CD4-positive, alpha-beta T cell (primary cell): ENCODE results near the gene TMC4. TPM values are rescaled to one million over a fixed set of nuclear protein-coding genes. Genes with fewer than 3 reads are reported as not detected.

ENCODE experiments used
- ATAC-seq: fragments of 200-7000 bp; cut with Tn5 transposase; one replicate; pipeline ENCODE4 v1.10.0; 2022; ENCODE audit warnings: mild to moderate bottlenecking; ENCODE audit not compliant: poor library complexity
- CTCF ChIA-PET: fragments of 350-600 bp; sonication (Branson Sonifier 250); formaldehyde crosslinking; loops from one replicate; lab custom pipeline; 2021; ENCODE audit warnings: antibody characterized with exemption, inconsistent platforms; lab: Charles Lee
- POLR2A ChIA-PET: fragments of 350-600 bp; sonication (Branson Sonifier 250); formaldehyde crosslinking; loops from one replicate; lab custom pipeline; 2021; ENCODE audit warnings: antibody characterized with exemption, inconsistent platforms; lab: Charles Lee
- DNase-seq, 14 experiments: peaks; one replicate each; pipeline ENCODE4 v3.0.0-alpha.2; 2013 to 2020; ENCODE audit warnings: mixed read lengths in 2 of 14
- H3K27ac ChIP-seq, 2 donors: one replicate each; pipeline versions ENCODE4 v1.5.1 to v1.7.0; 2013; ENCODE audit warnings: low read length in 2 of 2, low read depth in 1 of 2, mild to moderate bottlenecking in 1 of 2
- H3K27me3 ChIP-seq, 2 experiments: 1 replicate in 1 of 2; 2 replicates in 1 of 2; pipeline versions ENCODE4 v1.6.1 to v1.7.0; 2013; ENCODE audit warnings: low read length in 2 of 2, control low read depth in 1 of 2, mild to moderate bottlenecking in 1 of 2, moderate library complexity in 1 of 2; ENCODE audit not compliant: insufficient read depth in 2 of 2, control insufficient read depth in 1 of 2
- H3K36me3 ChIP-seq: one replicate; pipeline ENCODE4 v1.6.1; 2013; ENCODE audit warnings: low read length, control low read depth; ENCODE audit not compliant: insufficient read depth
- H3K4me1 ChIP-seq: one replicate; pipeline ENCODE4 v1.6.1; 2013; ENCODE audit warnings: low read length, control low read depth; ENCODE audit not compliant: insufficient read depth
- H3K4me3 ChIP-seq: one replicate; pipeline ENCODE4 v1.5.1; 2013; ENCODE audit warnings: mild to moderate bottlenecking, low read length, moderate library complexity
- H3K9me3 ChIP-seq, 2 experiments: 1 replicate in 1 of 2; 2 replicates in 1 of 2; pipeline versions ENCODE4 v1.6.1 to v1.7.0; 2013; ENCODE audit warnings: low read length in 2 of 2, mild to moderate bottlenecking in 2 of 2, control low read depth in 1 of 2, moderate library complexity in 1 of 2; ENCODE audit not compliant: control insufficient read depth in 1 of 2, insufficient read depth in 1 of 2
- H3K27ac Mint-ChIP-seq: one replicate; pipeline ENCODE4 v1.8.0; 2020; ENCODE audit warnings: mixed read lengths
- H3K27me3 Mint-ChIP-seq: one replicate; pipeline ENCODE4 v1.8.0; 2021; ENCODE audit warnings: mixed read lengths
- H3K36me3 Mint-ChIP-seq: one replicate; pipeline ENCODE4 v1.8.0; 2021; ENCODE audit warnings: low read depth, mixed read lengths
- H3K4me1 Mint-ChIP-seq: one replicate; pipeline ENCODE4 v1.8.0; 2021; ENCODE audit warnings: low read depth, mixed read lengths
- H3K4me3 Mint-ChIP-seq: one replicate; pipeline ENCODE4 v1.8.0; 2020; ENCODE audit warnings: mild to moderate bottlenecking, mixed read lengths
- H3K9me3 Mint-ChIP-seq: one replicate; pipeline ENCODE4 v1.8.0; 2020; ENCODE audit warnings: mixed read lengths
- CTCF ChIP-seq: fragments of 200-600 bp; IDR thresholded peaks from one replicate; pipeline ENCODE4 v1.8.0; 2022; ENCODE audit warnings: antibody characterized with exemption, mild to moderate bottlenecking
- intact Hi-C, 2 experiments: fragments of 100-400 bp; cut with DNase I in 1 of 2; cut with micrococcal nuclease in 1 of 2; formaldehyde crosslinking; loops; one replicate each; pipeline versions ENCODE4 v1.15.1 to v1.9.0; 2023 to 2025; cut with DNase I, micrococcal nuclease
- total RNA-seq, 174 experiments: library from RNA in 2 of 174; stranded (reverse) in 2 of 174; gene quantifications; one replicate each; pipeline ENCODE4 v1.2.3 and lab custom pipeline; 2021 to 2026

Gene TMC4
- total RNA-seq, 2 experiments from 2014 or later: 0.84 to 1.5 TPM

GRCh38 chr19:54193011-54193410, 20.1 kb upstream of the TMC4 start:
- Histone ChIP-seq H3K27ac (no peak overlapping the region), H3K4me1 (peaks cover 29% of the 10 kb centered on the region), H3K36me3 (peaks cover 6% of the 10 kb centered on the region), H3K9me3 (no peaks in the 10 kb centered on the region), H3K4me3 (no peak overlapping the region), H3K27me3 (no peaks in the 10 kb centered on the region)
- intact Hi-C loops: loop anchor here (5.0 to 10.0 kb wide), 3 partner anchors 328 to 1462 kb away; partner anchors contain the start of genes MYADM (in 1 of the 2), U2AF2 (in 1 of the 2) and ZNF331 (in 1 of the 2)
- Mint-ChIP-seq H3K27me3 (no peaks in the 10 kb centered on the region), H3K36me3 (peaks cover 40% of the 10 kb centered on the region), H3K9me3 (no peaks in the 10 kb centered on the region), H3K4me1 (peaks cover 30% of the 10 kb centered on the region), H3K27ac (peak overlapping the region; percentile 96), H3K4me3 (peak overlapping the region; percentile 88)
- CTCF ChIA-PET: interaction anchor here (0.7 to 0.9 kb wide), 2 partner anchors 18 to 446 kb away, joined by 3 read pairs; no protein-coding TSS in a partner anchor
- no peak for ATAC-seq
- POLR2A ChIA-PET: interaction anchor here (5.0 to 5.8 kb wide), 2 partner anchors 8 to 55 kb away, joined by 130 to 148 read pairs; partner anchors contain the start of genes CNOT3 and RPS9
- DNase-seq: no peak
- no peak for TF ChIP-seq CTCF

- Histone ChIP-seq H3K36me3 (peaks cover 9% of the 10 kb centered on the region), H3K27ac (peak overlapping the region; percentile 73 to 99), H3K27me3 (no peaks in the 10 kb centered on the region), H3K4me1 (peaks cover 33% of the 10 kb centered on the region), H3K4me3 (peak overlapping the region; percentile 74), H3K9me3 (no peaks in the 10 kb centered on the region)
- Mint-ChIP-seq H3K27ac (peak overlapping the region; percentile 96), H3K4me1 (peaks cover 37% of the 10 kb centered on the region), H3K27me3 (no peaks in the 10 kb centered on the region), H3K9me3 (no peaks in the 10 kb centered on the region), H3K4me3 (peak overlapping the region; percentile 88), H3K36me3 (peaks cover 40% of the 10 kb centered on the region)
- ATAC-seq (no peak), DNase-seq (peak in 1 of 14 experiments; percentile 50)
- POLR2A ChIA-PET: interaction anchor here (0.8 to 5.8 kb wide), 11 partner anchors 9 to 1462 kb away, joined by 3 to 148 read pairs (median 21); partner anchors contain the start of genes CNOT3, LENG1, LENG8 and MYADM
- TF ChIP-seq CTCF: no peak
- CTCF ChIA-PET: interaction anchor here (0.9 to 2.0 kb wide), 2 partner anchors 19 to 24 kb away, joined by 3 to 10 read pairs; no protein-coding TSS in a partner anchor
- intact Hi-C loops: loop anchor here (1.0 to 10.0 kb wide), 4 partner anchors 8 to 1463 kb away; partner anchors contain the start of genes MYADM (in 1 of the 2), RPS9 (in 1 of the 2), U2AF2 (in 1 of the 2) and ZNF331 (in 1 of the 2)
Measured at GRCh38 chr19:54191811-54192453, 19.0 kb upstream of the TMC4 start.

GRCh38 chr19:54191011-54191810, 18.3 kb upstream of the TMC4 start, which contains the start of gene TSEN34:
Gene TSEN34 (plus strand): TSS chr19:54191308. CDS start chr19:54191365, 57 bp downstream.
- DNase-seq (peak in 11 of 14 experiments; percentile 74 to 95 (median 88)), ATAC-seq (peak; percentile 15)
- peaks cover 11% of the 10 kb centered on the region for H3K36me3 ChIP-seq
- Mint-ChIP-seq H3K9me3 (no peaks in the 10 kb centered on the region), H3K4me1 (peaks cover 37% of the 10 kb centered on the region), H3K27ac (peak within 1 kb of the TSS; percentile 96), H3K27me3 (no peaks in the 10 kb centered on the region), H3K36me3 (peaks cover 40% of the 10 kb centered on the region), H3K4me3 (peak within 1 kb of the TSS; percentile 90)
- H3K9me3 ChIP-seq: no peaks in the 10 kb centered on the region
- peak within 1 kb of the TSS; percentile 99 for H3K27ac ChIP-seq
- H3K27me3 ChIP-seq: no peaks in the 10 kb centered on the region
- POLR2A ChIA-PET: interaction anchor here (0.6 to 5.8 kb wide), 14 partner anchors 10 to 1463 kb away, joined by 3 to 148 read pairs (median 12); partner anchors contain the start of genes CNOT3, LENG1, LENG8 and MYADM
- H3K4me1 ChIP-seq: peaks cover 33% of the 10 kb centered on the region
- CTCF ChIA-PET: interaction anchor here (0.9 to 2.6 kb wide), 3 partner anchors 9 to 23 kb away, joined by 3 to 19 read pairs (median 10); partner anchors contain the start of gene RPS9
- TF ChIP-seq CTCF: no peak
- intact Hi-C loops: loop anchor here (1.0 to 10.0 kb wide), 4 partner anchors 9 to 1464 kb away; partner anchors contain the start of genes MYADM (in 1 of the 2), RPS9 (in 1 of the 2), U2AF2 (in 1 of the 2) and ZNF331 (in 1 of the 2)
- H3K4me3 ChIP-seq: peak within 1 kb of the TSS; percentile 74
